Measurements from ENCODE around the gene RPS8.

Gene RPS8

GRCh38 chr1:44826375-44827196 lies 51.2 kb downstream of the RPS8 start:
- TF ChIP-seq ZBTB7A (IDR thresholded peaks at IDR 0.05; ENCODE audit: low read depth) (no peak), CREB1 (IDR thresholded peaks at IDR 0.05; ENCODE audit: low read depth) (no peak), FOXM1 (IDR thresholded peaks at IDR 0.05; ENCODE audit: borderline replicate concordance, low read depth) (no peak), TAF1 (IDR thresholded peaks at IDR 0.05; ENCODE audit: low read depth) (no peak), MAX (IDR thresholded peaks at IDR 0.05) (no peak), NFIC (IDR thresholded peaks at IDR 0.05) (no peak), TEAD4 (IDR thresholded peaks at IDR 0.05) (no peak), RAD21 (IDR thresholded peaks at IDR 0.05; ENCODE audit: low read depth) (no peak)

GRCh38 chr1:44827197-44828002 lies 52.1 kb downstream of the RPS8 start:
- no peak for TF ChIP-seq ZBTB7A (IDR thresholded peaks at IDR 0.05; ENCODE audit: low read depth)
- TF ChIP-seq NFIC (IDR thresholded peaks at IDR 0.05), result no peak
- no peak for TF ChIP-seq TAF1 (IDR thresholded peaks at IDR 0.05; ENCODE audit: low read depth)
- no peak for TF ChIP-seq TEAD4 (IDR thresholded peaks at IDR 0.05)
- TF ChIP-seq MAX (IDR thresholded peaks at IDR 0.05), result no peak
- no peak for TF ChIP-seq REST (IDR thresholded peaks at IDR 0.05; ENCODE audit: low read depth)
- TF ChIP-seq FOXM1 (IDR thresholded peaks at IDR 0.05; ENCODE audit: borderline replicate concordance, low read depth), result no peak
- no peak for TF ChIP-seq TCF12 (IDR thresholded peaks at IDR 0.05; ENCODE audit: low read depth)
- no peak for TF ChIP-seq EP300 (IDR thresholded peaks at IDR 0.05; ENCODE audit: borderline replicate concordance)
- no peak for TF ChIP-seq EGR1 (IDR thresholded peaks at IDR 0.05)
- no peak for TF ChIP-seq CEBPB (IDR thresholded peaks at IDR 0.05)
- no peak for TF ChIP-seq YY1 (IDR thresholded peaks at IDR 0.05; ENCODE audit: low read depth)
- no peak for TF ChIP-seq RAD21 (IDR thresholded peaks at IDR 0.05; ENCODE audit: low read depth)
- no peak for TF ChIP-seq USF1 (IDR thresholded peaks at IDR 0.05)
- no peak for TF ChIP-seq CREB1 (IDR thresholded peaks at IDR 0.05; ENCODE audit: low read depth)

- TF ChIP-seq ZBTB7A (IDR thresholded peaks at IDR 0.05; ENCODE audit: low read depth) (no peak), FOXM1 (IDR thresholded peaks at IDR 0.05; ENCODE audit: borderline replicate concordance, low read depth) (no peak), RAD21 (IDR thresholded peaks at IDR 0.05; ENCODE audit: low read depth) (no peak), NFIC (IDR thresholded peaks at IDR 0.05) (no peak), YY1 (IDR thresholded peaks at IDR 0.05; ENCODE audit: low read depth) (no peak), TEAD4 (IDR thresholded peaks at IDR 0.05) (no peak), TCF12 (IDR thresholded peaks at IDR 0.05; ENCODE audit: low read depth) (no peak), CEBPB (IDR thresholded peaks at IDR 0.05) (no peak), EGR1 (IDR thresholded peaks at IDR 0.05) (no peak), EP300 (IDR thresholded peaks at IDR 0.05; ENCODE audit: borderline replicate concordance) (no peak), MAX (IDR thresholded peaks at IDR 0.05) (no peak), TAF1 (IDR thresholded peaks at IDR 0.05; ENCODE audit: low read depth) (no peak), CREB1 (IDR thresholded peaks at IDR 0.05; ENCODE audit: low read depth) (no peak), REST (IDR thresholded peaks at IDR 0.05; ENCODE audit: low read depth) (no peak), USF1 (IDR thresholded peaks at IDR 0.05) (no peak)
Observed at GRCh38 chr1:44828003-44828651, 52.8 kb downstream of the RPS8 start.

Measured in Ishikawa (cell line).